Muscle layer of colon (tissue), 2 donors: ENCODE measurements around the gene IGFBP5.
A peak's percentile ranks its signal among the peaks of the same experiment; 100 is the strongest.

Experiments
- H3K27ac ChIP-seq: one replicate; pipeline ENCODE4 v1.7.0; 2013; ENCODE audit warnings: low read depth, mild to moderate bottlenecking, low read length, moderate library complexity
- H3K27me3 ChIP-seq, 2 donors: one replicate each; pipeline ENCODE4 v1.7.0; 2013; ENCODE audit warnings: low read length in 2 of 2, mild to moderate bottlenecking in 2 of 2; ENCODE audit not compliant: insufficient read depth in 2 of 2, control insufficient read depth in 1 of 2
- H3K36me3 ChIP-seq: one replicate; pipeline ENCODE4 v1.7.0; 2013; ENCODE audit warnings: mild to moderate bottlenecking, low read length; ENCODE audit not compliant: insufficient read depth
- H3K4me1 ChIP-seq: one replicate; pipeline ENCODE4 v1.7.0; 2013; ENCODE audit warnings: mild to moderate bottlenecking, low read length; ENCODE audit not compliant: insufficient read depth
- H3K4me3 ChIP-seq, 2 donors: one replicate each; pipeline ENCODE4 v1.7.0; 2013; ENCODE audit warnings: low read length in 2 of 2, low read depth in 1 of 2, mild to moderate bottlenecking in 1 of 2, moderate library complexity in 1 of 2
- H3K9ac ChIP-seq: one replicate; pipeline ENCODE4 v1.7.0; 2013; ENCODE audit warnings: low read length
- H3K9me3 ChIP-seq: one replicate; pipeline ENCODE4 v1.7.0; 2013; ENCODE audit warnings: mild to moderate bottlenecking, low read length
- donor health status: abdominal sarcoma.
- donor health status: Adenocarcinoma of cecum.

IGFBP5 gene

GRCh38 chr2:216694826-216695217, 527 bp downstream of the IGFBP5 start:
- peaks cover 46% of the 10 kb centered on the region for H3K4me1 ChIP-seq
- H3K27ac ChIP-seq = peak overlapping the region; percentile 97
- peaks cover 6% of the 10 kb centered on the region for H3K36me3 ChIP-seq
- no peaks in the 10 kb centered on the region for H3K9me3 ChIP-seq
- H3K27me3 ChIP-seq = peaks cover 0 to 10% of the 10 kb centered on the region in 2 donors
- H3K4me3 ChIP-seq = peak overlapping the region; percentile 77 to 87
- peak overlapping the region; percentile 79 for H3K9ac ChIP-seq

GRCh38 chr2:216694082-216694825, 1.1 kb downstream of the IGFBP5 start:
- H3K9ac ChIP-seq = peak overlapping the region; percentile 79
- peak overlapping the region; percentile 77 to 87 for H3K4me3 ChIP-seq
- peaks cover 0 to 10% of the 10 kb centered on the region in 2 donors for H3K27me3 ChIP-seq
- peak overlapping the region; percentile 97 for H3K27ac ChIP-seq
- no peaks in the 10 kb centered on the region for H3K9me3 ChIP-seq
- peaks cover 46% of the 10 kb centered on the region for H3K4me1 ChIP-seq
- H3K36me3 ChIP-seq = peaks cover 12% of the 10 kb centered on the region

GRCh38 chr2:216693414-216694080, 1.8 kb downstream of the IGFBP5 start:
- Histone ChIP-seq H3K4me1 (peaks cover 46% of the 10 kb centered on the region), H3K27me3 (peaks cover 0 to 10% of the 10 kb centered on the region in 2 donors), H3K9me3 (no peaks in the 10 kb centered on the region), H3K4me3 (peak overlapping the region; percentile 77 to 87), H3K36me3 (peaks cover 19% of the 10 kb centered on the region), H3K27ac (peak overlapping the region; percentile 97), H3K9ac (peak overlapping the region; percentile 79)

GRCh38 chr2:216692636-216693413, 2.5 kb downstream of the IGFBP5 start:
- Histone ChIP-seq H3K4me3 (peak overlapping the region; percentile 34 to 90), H3K27ac (peak overlapping the region; percentile 97), H3K9ac (peak overlapping the region; percentile 71), H3K9me3 (no peaks in the 10 kb centered on the region), H3K27me3 (peaks cover 0 to 10% of the 10 kb centered on the region in 2 donors), H3K4me1 (peaks cover 49% of the 10 kb centered on the region), H3K36me3 (peaks cover 24% of the 10 kb centered on the region)

- Histone ChIP-seq H3K9me3 (no peaks in the 10 kb centered on the region), H3K9ac (peak overlapping the region; percentile 84), H3K27ac (peak overlapping the region; percentile 89), H3K4me3 (peak overlapping the region; percentile 41 to 86), H3K27me3 (peaks cover 0 to 10% of the 10 kb centered on the region in 2 donors), H3K36me3 (peaks cover 38% of the 10 kb centered on the region), H3K4me1 (peaks cover 53% of the 10 kb centered on the region)
Observed at GRCh38 chr2:216690853-216691741, 4.3 kb downstream of the IGFBP5 start.

- Histone ChIP-seq H3K27me3 (peaks cover 0 to 10% of the 10 kb centered on the region in 2 donors), H3K9ac (peak overlapping the region; percentile 24), H3K36me3 (peaks cover 45% of the 10 kb centered on the region), H3K27ac (peak overlapping the region; percentile 80), H3K4me1 (peaks cover 53% of the 10 kb centered on the region), H3K4me3 (peak overlapping the region in 1 of 2 donors; percentile 38), H3K9me3 (no peaks in the 10 kb centered on the region)
Observed at GRCh38 chr2:216690456-216690852, 4.9 kb downstream of the IGFBP5 start.

- Histone ChIP-seq H3K4me3 (peak overlapping the region in 1 of 2 donors; percentile 38), H3K9ac (no peak overlapping the region), H3K9me3 (no peaks in the 10 kb centered on the region), H3K4me1 (peaks cover 61% of the 10 kb centered on the region), H3K27me3 (peaks cover 0 to 3% of the 10 kb centered on the region in 2 donors), H3K27ac (peak overlapping the region; percentile 80), H3K36me3 (peaks cover 50% of the 10 kb centered on the region)
Observed at GRCh38 chr2:216689397-216689796, 6.0 kb downstream of the IGFBP5 start.

- Histone ChIP-seq H3K36me3 (peaks cover 55% of the 10 kb centered on the region), H3K27me3 (no peaks in the 10 kb centered on the region), H3K4me1 (peaks cover 67% of the 10 kb centered on the region), H3K4me3 (peak overlapping the region in 1 of 2 donors; percentile 38), H3K9me3 (no peaks in the 10 kb centered on the region), H3K27ac (peak overlapping the region; percentile 80), H3K9ac (no peak overlapping the region)
Observed at GRCh38 chr2:216688731-216689340, 6.5 kb downstream of the IGFBP5 start.

- Histone ChIP-seq H3K27me3 (no peaks in the 10 kb centered on the region), H3K36me3 (peaks cover 64% of the 10 kb centered on the region), H3K9me3 (no peaks in the 10 kb centered on the region), H3K4me3 (no peak overlapping the region), H3K4me1 (peaks cover 77% of the 10 kb centered on the region), H3K9ac (no peak overlapping the region), H3K27ac (peak overlapping the region; percentile 59)
Observed at GRCh38 chr2:216687646-216688045, 7.7 kb downstream of the IGFBP5 start.

- H3K9ac ChIP-seq = no peak overlapping the region
- no peak overlapping the region for H3K27ac ChIP-seq
- peaks cover 82% of the 10 kb centered on the region for H3K4me1 ChIP-seq
- H3K27me3 ChIP-seq = no peaks in the 10 kb centered on the region
- H3K4me3 ChIP-seq = no peak overlapping the region
- H3K9me3 ChIP-seq = no peaks in the 10 kb centered on the region
- peaks cover 65% of the 10 kb centered on the region for H3K36me3 ChIP-seq
Observed at GRCh38 chr2:216687111-216687510, 8.2 kb downstream of the IGFBP5 start.
